GM23338 (cell line): ENCODE results near the gene APBA2.

ENCODE experiments used
- EZH2 ChIP-seq: fragments of 200-600 bp; sonication (generic); IDR thresholded peaks from one replicate; pipeline ENCODE4 v1.8.0; 2017; ENCODE audit warnings: antibody characterized with exemption, mild to moderate bottlenecking, low read depth; ENCODE audit not compliant: unreplicated experiment
- TF ChIP-seq, protein P1 (sequence below), 2 experiments: fragments of 200-600 bp in 1 of 2; sonication (generic) in 1 of 2; conservative IDR thresholded peaks; 2 replicates each; pipeline versions ENCODE4 v1.5.1 to v1.6.1; 2016 to 2017; ENCODE audit warnings: antibody characterized with exemption in 2 of 2, low read depth in 2 of 2, mild to moderate bottlenecking in 2 of 2, moderate library complexity in 1 of 2
- TF ChIP-seq, protein P2 (sequence below): IDR thresholded peaks from one replicate; pipeline ENCODE4 v1.6.1; 2018; ENCODE audit warnings: antibody characterized with exemption; ENCODE audit not compliant: unreplicated experiment
- TF ChIP-seq, protein P3 (sequence below): fragments of 250-450 bp; sonication (Bioruptor Pico); IDR thresholded peaks from 2 replicates; pipeline ENCODE4 v1.5.0; 2020; ENCODE audit warnings: mild to moderate bottlenecking, moderate library complexity

DNA sequence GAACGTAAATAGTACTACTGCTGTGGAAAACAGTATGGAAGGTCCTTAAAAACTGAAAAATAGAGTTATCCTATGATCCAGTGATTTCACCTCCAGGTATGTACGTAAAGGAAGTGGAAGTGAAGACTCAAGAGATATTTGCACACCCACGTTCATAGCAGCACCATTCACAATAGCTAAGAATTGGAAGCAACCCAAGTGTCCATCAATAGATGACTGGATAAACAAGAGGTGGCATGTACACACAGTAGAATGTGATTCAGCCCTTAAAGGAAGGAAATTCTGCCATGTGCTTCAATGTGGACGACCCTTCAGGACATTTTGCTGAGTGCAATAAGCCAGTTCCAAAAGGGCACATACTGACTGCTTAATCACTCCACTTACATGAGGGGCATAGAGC lies 188.3 kb downstream of the APBA2 start:
- TF ChIP-seq, protein P1, sequence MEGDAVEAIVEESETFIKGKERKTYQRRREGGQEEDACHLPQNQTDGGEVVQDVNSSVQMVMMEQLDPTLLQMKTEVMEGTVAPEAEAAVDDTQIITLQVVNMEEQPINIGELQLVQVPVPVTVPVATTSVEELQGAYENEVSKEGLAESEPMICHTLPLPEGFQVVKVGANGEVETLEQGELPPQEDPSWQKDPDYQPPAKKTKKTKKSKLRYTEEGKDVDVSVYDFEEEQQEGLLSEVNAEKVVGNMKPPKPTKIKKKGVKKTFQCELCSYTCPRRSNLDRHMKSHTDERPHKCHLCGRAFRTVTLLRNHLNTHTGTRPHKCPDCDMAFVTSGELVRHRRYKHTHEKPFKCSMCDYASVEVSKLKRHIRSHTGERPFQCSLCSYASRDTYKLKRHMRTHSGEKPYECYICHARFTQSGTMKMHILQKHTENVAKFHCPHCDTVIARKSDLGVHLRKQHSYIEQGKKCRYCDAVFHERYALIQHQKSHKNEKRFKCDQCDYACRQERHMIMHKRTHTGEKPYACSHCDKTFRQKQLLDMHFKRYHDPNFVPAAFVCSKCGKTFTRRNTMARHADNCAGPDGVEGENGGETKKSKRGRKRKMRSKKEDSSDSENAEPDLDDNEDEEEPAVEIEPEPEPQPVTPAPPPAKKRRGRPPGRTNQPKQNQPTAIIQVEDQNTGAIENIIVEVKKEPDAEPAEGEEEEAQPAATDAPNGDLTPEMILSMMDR (conservative IDR thresholded peaks at IDR 0.05; ENCODE audit: low read depth in 2 of 2), result no peak
- TF ChIP-seq, protein P2, sequence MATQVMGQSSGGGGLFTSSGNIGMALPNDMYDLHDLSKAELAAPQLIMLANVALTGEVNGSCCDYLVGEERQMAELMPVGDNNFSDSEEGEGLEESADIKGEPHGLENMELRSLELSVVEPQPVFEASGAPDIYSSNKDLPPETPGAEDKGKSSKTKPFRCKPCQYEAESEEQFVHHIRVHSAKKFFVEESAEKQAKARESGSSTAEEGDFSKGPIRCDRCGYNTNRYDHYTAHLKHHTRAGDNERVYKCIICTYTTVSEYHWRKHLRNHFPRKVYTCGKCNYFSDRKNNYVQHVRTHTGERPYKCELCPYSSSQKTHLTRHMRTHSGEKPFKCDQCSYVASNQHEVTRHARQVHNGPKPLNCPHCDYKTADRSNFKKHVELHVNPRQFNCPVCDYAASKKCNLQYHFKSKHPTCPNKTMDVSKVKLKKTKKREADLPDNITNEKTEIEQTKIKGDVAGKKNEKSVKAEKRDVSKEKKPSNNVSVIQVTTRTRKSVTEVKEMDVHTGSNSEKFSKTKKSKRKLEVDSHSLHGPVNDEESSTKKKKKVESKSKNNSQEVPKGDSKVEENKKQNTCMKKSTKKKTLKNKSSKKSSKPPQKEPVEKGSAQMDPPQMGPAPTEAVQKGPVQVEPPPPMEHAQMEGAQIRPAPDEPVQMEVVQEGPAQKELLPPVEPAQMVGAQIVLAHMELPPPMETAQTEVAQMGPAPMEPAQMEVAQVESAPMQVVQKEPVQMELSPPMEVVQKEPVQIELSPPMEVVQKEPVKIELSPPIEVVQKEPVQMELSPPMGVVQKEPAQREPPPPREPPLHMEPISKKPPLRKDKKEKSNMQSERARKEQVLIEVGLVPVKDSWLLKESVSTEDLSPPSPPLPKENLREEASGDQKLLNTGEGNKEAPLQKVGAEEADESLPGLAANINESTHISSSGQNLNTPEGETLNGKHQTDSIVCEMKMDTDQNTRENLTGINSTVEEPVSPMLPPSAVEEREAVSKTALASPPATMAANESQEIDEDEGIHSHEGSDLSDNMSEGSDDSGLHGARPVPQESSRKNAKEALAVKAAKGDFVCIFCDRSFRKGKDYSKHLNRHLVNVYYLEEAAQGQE, result no peak
- no peak for TF ChIP-seq EZH2
- TF ChIP-seq, protein P3, sequence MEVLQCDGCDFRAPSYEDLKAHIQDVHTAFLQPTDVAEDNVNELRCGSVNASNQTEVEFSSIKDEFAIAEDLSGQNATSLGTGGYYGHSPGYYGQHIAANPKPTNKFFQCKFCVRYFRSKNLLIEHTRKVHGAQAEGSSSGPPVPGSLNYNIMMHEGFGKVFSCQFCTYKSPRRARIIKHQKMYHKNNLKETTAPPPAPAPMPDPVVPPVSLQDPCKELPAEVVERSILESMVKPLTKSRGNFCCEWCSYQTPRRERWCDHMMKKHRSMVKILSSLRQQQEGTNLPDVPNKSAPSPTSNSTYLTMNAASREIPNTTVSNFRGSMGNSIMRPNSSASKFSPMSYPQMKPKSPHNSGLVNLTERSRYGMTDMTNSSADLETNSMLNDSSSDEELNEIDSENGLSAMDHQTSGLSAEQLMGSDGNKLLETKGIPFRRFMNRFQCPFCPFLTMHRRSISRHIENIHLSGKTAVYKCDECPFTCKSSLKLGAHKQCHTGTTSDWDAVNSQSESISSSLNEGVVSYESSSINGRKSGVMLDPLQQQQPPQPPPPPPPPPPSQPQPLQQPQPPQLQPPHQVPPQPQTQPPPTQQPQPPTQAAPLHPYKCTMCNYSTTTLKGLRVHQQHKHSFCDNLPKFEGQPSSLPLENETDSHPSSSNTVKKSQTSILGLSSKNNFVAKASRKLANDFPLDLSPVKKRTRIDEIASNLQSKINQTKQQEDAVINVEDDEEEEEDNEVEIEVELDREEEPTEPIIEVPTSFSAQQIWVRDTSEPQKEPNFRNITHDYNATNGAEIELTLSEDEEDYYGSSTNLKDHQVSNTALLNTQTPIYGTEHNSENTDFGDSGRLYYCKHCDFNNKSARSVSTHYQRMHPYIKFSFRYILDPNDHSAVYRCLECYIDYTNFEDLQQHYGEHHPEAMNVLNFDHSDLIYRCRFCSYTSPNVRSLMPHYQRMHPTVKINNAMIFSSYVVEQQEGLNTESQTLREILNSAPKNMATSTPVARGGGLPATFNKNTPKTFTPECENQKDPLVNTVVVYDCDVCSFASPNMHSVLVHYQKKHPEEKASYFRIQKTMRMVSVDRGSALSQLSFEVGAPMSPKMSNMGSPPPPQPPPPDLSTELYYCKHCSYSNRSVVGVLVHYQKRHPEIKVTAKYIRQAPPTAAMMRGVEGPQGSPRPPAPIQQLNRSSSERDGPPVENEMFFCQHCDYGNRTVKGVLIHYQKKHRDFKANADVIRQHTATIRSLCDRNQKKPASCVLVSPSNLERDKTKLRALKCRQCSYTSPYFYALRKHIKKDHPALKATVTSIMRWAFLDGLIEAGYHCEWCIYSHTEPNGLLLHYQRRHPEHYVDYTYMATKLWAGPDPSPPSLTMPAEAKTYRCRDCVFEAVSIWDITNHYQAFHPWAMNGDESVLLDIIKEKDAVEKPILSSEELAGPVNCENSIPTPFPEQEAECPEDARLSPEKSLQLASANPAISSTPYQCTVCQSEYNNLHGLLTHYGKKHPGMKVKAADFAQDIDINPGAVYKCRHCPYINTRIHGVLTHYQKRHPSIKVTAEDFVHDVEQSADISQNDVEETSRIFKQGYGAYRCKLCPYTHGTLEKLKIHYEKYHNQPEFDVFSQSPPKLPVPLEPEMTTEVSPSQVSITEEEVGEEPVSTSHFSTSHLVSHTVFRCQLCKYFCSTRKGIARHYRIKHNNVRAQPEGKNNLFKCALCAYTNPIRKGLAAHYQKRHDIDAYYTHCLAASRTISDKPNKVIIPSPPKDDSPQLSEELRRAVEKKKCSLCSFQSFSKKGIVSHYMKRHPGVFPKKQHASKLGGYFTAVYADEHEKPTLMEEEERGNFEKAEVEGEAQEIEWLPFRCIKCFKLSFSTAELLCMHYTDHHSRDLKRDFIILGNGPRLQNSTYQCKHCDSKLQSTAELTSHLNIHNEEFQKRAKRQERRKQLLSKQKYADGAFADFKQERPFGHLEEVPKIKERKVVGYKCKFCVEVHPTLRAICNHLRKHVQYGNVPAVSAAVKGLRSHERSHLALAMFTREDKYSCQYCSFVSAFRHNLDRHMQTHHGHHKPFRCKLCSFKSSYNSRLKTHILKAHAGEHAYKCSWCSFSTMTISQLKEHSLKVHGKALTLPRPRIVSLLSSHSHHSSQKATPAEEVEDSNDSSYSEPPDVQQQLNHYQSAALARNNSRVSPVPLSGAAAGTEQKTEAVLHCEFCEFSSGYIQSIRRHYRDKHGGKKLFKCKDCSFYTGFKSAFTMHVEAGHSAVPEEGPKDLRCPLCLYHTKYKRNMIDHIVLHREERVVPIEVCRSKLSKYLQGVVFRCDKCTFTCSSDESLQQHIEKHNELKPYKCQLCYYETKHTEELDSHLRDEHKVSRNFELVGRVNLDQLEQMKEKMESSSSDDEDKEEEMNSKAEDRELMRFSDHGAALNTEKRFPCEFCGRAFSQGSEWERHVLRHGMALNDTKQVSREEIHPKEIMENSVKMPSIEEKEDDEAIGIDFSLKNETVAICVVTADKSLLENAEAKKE (CRISPR knock-in tag), result no peak
